Stimulated activated CD4-positive, alpha-beta T cell treated with anti-CD3 and anti-CD28 coated beads, Interleukin-4, amount 100 ng/mL, for 4 hours (primary cell): Measurements from ENCODE around the gene WWC1.

Experiments
- DNase-seq, 2 experiments: peaks; one replicate each; pipeline ENCODE4 v3.0.0-alpha.2; 2020

The WWC1 gene

DNA sequence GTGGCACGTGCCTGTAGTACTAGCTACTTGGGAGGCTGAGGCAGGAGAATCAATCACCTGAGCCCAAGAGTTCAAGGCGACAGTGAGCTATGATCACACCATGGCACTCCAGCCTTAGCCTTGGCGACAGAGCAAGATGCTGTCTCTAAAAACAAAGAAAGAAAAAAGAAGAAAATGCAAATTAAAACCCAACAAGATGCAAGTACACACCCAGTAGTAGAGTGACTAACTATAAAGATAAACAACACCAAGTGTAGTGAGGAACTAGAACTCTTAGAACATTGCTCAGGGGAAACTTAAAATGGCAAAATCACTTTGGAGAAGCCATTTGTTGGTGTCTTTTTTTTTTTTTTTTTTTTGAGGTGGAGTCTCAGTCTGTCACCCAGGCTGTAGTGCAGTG, 160.1 kb downstream of the WWC1 start:
- no peak for DNase-seq

DNA sequence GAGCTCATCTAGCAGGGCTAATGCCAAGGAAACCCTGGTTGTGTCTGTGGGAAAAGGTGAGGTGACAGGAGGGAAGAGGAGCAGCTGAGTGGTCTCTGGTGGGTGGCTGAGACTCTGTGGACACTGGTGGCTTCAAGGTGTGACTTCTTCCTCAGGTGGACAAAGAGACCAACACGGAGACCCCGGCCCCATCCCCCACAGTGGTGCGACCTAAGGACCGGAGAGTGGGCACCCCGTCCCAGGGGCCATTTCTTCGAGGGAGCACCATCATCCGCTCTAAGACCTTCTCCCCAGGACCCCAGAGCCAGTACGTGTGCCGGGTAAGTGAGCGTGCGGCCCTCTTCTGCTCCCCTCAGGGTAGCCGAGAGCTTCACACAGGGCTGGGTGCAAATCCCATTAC, 163.8 kb downstream of the WWC1 start:
- no peak for DNase-seq

DNA sequence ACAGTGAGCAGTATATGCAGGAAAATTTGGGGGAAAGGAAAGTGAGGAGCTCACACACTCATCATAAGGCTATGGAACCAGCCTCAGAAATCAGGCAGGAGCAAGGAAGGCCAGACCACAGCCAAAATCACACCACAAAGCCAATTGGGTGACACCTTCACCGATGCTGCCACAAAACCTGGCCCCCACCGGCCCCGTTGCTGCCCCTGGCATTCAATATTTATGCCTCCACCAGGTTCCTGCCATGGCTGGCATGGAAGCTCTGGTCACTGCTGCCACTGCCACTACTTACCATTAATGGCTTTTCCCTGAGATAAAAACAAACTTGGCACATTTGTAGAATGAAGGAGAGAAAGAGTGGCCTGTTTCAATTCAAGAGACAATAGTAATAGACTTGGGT, 166.1 kb downstream of the WWC1 start:
- no peak for DNase-seq

DNA sequence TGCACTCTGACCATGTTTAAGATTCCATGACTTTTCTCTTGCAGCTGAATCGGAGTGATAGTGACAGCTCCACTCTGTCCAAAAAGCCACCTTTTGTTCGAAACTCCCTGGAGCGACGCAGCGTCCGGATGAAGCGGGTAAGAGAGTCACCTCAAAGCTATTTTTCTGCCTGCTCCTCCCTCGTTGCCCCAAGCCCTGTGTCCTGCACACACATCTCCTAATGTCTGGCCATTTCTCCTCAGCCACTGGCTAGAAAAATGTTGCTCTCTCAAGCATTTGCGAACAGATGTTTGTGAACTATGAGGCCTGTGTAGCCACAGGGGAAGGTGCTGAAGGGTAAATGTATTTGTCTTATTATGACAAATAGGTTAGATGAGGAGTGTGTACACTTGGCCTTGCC, 169.2 kb downstream of the WWC1 start:
- DNase-seq, result no peak

DNA sequence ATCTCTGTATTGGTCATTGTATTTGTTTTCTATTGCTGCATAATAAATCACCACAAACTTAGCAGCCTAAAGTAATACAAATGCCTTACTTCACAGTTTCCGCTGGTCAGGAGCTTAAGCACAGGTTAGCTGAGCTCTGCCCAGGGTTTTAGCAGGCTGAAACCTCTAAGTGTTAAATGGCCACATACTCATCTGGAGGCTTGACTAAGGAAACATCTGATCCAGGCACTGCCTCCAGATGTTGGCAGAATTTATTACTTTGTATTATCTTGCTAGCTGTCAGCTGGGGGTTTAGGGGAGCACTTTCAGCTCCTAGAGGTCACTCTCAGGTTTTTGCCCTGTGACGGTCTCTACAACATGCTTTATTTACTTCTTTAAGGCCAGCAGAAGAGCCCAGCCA, 171.6 kb downstream of the WWC1 start:
- no peak for DNase-seq

DNA sequence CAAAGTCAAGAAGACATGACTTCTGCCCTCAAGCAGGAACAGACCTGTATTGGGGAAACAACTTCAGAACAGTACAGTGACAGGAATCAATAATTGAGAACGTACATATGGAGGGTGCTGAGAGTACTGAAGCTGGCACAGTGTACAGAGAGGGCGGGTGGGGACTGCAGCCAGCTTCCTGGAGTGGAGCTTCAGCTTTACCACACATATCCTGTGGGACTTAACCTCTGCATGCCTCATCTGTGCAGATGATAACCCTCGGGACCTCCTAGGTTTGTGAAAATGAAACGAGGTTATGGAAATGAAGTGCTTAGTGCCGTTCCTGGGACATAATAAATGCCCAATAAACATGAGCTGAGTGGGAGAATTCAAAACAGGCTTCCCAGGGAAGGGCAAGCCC, 172.8 kb downstream of the WWC1 start:
- DNase-seq, result no peak

DNA sequence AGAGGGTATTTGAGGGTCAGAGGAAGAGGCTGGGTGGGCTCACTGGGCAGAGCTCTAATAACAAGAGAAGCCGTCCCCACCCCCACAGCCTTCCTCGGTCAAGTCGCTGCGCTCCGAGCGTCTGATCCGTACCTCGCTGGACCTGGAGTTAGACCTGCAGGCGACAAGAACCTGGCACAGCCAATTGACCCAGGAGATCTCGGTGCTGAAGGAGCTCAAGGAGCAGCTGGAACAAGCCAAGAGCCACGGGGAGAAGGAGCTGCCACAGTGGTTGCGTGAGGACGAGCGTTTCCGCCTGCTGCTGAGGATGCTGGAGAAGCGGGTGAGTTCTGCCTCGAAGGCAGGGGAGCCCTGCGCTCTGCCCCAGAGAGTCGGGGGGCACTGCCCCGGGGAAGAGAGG, 173.2 kb downstream of the WWC1 start:
- DNase-seq, result no peak

DNA sequence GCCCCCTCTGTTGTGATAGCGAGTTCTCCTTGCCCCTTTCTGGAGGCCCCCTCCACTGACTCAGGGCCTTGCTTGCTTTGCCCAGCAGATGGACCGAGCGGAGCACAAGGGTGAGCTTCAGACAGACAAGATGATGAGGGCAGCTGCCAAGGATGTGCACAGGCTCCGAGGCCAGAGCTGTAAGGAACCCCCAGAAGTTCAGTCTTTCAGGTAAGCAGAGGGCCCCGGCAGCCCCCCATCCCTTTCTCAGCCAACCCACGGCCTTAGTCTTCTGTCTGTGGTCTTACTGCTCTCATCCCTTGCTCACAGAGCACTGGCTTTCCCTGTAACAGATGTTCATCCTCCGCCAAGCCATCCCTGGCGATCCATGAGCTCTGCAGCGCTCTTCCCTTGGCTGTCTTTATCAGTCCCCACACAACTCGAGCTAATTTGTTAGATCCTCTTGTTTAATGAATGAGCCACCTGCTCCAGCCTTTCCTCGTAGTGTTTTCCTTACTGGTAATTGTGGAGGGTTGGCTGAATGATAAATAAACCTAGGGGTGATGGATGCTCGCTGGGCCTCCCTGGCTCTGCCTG, 176.4 kb downstream of the WWC1 start:
- DNase-seq, result no peak

DNA sequence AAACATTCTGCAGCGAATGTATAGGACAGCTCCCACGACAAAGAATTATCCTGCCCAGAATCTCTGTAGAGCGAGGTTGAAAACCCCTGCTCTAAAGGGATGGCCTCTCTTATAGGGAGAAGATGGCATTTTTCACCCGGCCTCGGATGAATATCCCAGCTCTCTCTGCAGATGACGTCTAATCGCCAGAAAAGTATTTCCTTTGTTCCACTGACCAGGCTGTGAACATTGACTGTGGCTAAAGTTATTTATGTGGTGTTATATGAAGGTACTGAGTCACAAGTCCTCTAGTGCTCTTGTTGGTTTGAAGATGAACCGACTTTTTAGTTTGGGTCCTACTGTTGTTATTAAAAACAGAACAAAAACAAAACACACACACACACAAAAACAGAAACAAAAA, 177.4 kb downstream of the WWC1 start:
- DNase-seq, result no peak

DNA sequence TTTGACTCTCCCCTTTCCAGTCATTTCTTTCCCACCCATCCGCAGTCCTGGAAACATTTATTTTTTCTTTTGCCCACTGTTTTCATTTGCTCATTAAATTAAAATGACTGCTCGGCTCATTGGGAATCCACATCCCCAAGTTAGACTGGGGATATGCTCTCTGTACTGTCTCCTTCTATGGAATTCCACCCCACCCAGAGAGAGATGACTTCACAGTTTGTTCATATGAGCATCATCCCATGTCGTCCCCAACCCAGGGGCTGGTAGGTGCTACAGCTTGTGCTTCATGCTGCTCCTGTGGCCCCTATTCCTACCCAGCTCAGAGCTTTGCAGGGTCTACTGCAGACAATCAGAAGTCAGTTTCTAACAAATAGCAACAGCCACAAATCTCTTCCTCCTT, 178.4 kb downstream of the WWC1 start:
- no peak for DNase-seq

DNA sequence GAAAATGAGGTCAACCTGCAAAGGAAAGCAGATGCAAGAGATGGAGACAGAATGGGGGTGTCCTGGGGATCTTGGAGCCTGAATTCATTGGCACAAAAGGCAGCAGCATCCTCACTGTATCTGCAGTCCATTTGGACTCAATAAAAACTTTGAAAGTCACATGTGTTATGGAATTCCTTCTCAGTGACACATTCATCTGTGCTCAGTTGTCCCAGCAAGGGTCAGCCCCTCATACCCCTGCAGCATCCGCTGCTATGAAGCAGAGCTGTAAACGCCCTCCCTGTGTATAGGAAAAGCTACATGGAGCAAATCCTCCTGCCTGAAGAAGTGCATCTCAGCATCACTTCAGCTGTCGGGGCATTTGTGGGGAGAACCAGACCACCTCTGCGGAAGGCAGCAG, 180.3 kb downstream of the WWC1 start:
- DNase-seq, result no peak

DNA sequence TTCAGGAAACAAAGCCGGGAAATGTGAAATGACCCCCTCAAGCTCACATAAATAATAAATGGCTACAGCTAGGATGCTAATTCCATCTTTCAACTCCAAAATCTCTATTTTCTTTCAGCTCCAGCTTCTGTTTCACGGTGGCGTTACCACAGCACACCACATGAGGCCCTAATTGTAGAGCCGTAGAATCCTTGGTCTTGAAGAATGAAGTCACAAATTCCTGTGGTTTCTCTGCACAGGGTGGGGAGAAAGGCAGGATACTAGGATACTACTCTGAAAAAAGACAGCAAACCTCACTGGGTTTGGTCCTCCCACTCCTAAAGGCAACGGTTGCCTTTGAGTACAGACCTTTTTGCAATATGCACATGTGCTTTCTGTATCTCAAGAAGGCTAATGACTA, 180.9 kb downstream of the WWC1 start:
- no peak for DNase-seq

DNA sequence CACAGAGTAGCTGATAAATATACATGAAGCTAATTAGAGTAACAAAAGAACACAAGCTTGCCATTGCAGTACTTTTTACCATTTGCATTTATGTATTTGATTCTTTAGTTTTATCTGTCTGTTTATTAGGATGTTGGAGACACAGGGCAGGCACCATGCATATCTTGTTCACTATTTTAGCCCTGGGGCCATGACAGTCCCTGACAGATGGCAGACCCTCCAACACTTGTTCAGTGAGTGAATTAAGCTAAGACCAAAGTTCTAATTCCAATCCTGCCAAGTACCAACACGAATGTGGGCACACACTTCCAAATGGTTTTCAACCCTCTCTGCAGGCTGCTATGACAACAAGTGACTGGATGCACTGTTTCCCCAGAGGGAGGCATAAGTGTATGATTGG, 182.9 kb downstream of the WWC1 start:
- DNase-seq, result no peak

DNA sequence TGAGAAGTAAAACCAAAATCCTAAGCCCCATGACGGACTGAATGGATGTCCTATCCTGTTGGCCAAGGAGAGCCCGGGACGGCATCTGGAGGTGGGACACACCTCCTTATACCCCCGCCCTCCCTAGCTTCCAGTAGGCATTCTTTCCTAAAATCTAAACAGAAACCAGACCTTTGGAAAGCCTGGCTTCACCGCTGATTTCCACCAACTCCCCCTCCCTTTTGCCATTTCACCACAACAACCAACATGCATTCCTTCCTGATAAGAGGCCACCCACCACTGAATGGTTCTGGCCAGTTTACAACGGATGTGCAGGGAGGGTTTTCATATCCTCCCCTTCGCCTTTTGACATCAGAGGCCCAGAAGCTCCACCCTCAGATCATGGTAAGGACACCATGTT, 185.6 kb downstream of the WWC1 start:
- DNase-seq, result no peak

DNA sequence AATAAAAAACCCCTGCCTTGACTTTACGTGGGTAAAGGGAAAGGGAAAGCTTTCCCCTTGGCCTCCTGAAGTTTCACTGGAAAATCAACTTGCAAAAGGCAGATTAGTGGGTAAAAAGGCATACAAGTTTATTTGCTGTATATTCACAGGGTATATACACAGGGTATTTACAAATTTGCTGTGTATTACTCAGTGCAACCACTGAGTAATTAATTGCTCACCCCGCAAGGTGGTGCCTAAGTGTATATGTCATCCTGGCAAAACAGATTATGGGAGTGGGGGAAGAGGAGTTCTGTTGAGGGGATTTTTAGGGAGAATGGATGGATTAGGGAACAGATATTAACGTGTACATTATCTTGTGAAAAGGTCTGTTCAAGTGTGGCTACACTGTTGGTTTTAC, 187.7 kb downstream of the WWC1 start:
- DNase-seq, result no peak

DNA sequence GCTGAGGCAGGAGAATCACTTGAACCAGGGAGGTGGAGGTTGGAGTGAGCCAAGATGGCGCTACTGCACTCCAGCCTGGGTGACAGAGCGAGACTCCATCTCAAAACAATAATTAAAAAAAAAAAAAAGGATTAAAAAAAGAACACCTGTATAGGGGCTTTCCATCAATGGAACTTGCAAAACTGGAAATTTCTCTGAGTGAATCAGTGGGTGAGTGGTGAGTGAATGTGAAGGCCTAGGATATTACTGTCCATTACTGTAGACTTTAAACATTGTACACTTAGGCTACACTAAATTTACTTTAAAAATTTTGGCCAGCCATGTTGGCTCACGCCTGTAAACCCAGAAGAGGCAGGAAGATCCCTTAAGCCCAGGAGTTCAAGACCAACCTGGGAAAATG, 189.2 kb downstream of the WWC1 start:
- DNase-seq, result no peak

DNA sequence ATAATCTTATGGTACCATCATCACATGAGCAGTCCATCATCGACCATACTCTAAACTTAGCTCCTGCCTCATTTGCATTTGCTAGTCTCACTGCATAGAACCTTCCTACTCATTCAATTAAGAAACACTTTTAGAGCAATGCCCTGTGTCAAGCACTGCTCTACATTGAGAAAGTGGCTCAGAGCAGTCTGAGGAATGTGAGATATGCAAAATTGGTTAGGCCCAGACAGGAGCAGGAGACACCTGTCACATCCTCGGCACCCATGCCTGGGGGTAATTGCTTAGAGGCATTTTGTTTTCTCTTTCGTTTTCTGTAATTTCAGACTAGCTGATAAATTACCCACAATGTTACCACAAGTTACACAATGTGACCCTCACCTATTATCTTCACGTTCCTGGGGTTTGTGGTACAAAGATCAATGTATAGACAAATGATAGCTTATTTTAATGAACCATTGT, 189.9 kb downstream of the WWC1 start:
- DNase-seq, result no peak

DNA sequence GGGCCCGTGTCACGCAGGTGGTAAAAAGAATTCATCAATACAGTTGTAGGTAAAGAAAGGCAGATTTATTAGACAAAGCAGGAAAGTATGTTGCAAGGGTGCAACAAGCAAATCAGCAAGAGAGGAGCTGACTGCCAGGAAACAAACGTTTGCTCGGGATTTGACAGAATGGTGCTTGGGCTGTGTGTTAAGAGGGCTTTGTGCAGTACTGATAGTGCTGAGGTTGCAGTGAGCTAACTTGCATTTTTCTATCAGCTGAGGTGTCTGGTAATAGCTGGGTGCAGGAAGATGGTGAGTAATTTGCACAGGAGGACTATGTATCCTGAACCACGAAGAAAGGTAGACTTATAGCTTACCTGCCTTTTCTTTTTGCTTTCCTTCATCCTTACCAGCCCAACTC, 190.9 kb downstream of the WWC1 start:
- DNase-seq, result no peak

DNA sequence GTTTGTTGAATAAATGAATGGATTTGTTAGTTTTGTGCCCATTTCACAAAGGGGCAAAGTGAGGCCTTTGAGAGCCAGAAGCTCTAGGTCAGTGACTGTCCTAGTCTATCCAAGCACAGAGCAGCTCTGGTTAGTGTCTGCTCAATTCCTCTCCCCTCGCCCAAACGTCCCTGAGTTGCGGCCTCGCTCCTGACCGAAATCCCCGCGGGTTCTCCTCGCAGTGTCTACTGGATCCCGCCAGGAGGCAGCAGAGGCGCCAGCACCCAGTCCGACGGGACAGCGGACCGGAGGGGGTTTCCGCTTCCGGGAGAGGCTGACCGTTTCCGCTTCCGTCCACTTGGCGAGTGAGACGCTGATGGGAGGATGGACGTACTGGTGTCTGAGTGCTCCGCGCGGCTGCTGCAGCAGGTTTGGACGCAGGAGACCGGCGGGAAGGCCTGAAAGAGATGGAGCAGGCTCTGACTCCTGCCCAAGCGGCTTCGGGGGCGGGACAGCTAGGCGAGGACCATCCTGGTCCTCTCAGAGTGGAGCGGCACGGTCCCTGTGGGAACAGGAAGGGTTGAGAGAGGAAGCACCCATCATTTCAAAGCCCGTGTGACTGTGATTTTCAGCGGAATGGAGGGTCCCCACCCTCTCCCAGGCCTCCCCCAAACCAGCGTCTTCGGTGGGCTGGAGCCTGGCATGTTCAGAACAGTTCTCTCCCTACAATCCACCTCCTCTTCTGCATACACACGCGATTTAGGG, 194.9 kb downstream of the WWC1 start, which contains the start of gene RARS1:
RARS1 (plus strand) TSS at position 336 of the 744 bp plus-strand sequence; CDS start at position 364, 28 bp downstream.
- peak; percentile 84 to 88 for DNase-seq

DNA sequence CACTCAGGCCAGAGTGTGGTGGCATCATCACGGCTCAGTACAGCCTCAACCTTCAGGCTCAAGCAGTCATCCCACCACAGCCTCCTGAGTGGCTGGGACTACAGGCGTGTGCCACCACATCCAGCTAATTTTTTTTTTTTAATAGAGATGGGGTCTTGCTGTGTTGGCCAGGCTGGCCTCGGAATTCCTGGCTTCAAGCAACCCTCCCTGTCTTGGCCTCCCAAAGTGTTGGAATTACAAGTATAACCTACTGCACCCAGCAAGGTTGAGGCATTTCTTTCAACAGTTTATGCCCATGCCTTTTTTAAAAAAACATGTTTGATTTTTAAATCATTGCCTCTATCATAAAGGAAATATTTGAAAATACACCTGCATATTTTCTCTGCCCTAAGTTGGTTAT, 197.6 kb downstream of the WWC1 start:
- no peak for DNase-seq

DNA sequence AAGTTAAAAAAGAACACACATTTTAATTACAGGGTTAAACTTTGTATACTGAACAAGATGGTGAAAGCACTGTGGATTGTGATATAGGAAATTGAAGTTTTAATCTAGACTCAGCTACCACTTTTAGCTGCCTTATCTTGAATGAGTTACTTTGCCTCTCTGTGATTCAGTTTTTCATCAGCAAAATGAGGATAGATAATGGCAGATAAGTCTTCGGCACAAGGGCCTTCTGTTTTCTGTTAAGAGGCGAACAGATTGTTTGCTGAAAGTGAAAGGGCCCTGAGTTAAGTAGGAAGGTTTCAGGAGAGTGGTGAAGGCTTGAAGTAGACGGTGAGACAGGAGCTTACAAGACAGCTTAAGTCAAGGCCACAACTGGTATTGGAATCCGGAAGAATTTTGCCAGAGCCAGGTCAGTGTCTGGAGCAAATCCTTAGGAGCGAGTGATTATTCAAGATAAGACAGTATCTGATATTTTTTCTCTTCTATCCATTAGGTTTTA, 202.7 kb downstream of the WWC1 start:
- DNase-seq, result no peak

DNA sequence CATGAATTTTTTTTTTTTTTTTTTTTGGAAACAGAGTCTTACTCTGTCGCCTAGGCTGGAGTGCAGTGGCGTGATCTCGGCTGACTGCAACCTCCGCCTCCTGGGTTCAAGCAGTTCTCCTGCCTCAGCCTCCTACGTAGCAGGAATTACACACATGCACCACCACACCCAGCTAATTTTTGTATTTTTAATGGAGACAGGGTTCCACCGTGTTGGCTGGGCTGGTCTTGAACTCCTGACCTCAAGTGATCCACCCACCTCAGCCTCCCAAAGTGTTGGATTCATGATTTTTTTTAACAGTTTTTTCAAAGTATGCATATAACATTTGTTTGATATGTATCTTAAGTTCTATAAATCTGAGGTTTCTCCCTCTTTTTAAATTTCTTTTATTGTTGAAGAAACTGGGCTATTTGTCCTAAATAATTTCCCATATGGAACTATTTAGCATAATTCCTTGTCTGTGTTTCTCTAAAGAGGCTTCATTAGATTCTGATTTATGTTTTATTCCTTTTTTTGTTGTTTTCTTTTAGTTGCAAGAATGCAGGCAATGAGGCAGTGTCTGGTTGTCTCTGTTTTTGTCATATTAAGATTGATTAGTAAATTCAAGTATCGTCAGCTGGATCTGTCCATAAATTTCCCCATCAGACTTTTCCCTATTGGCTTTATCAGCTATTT, 211.3 kb downstream of the WWC1 start:
- no peak for DNase-seq

DNA sequence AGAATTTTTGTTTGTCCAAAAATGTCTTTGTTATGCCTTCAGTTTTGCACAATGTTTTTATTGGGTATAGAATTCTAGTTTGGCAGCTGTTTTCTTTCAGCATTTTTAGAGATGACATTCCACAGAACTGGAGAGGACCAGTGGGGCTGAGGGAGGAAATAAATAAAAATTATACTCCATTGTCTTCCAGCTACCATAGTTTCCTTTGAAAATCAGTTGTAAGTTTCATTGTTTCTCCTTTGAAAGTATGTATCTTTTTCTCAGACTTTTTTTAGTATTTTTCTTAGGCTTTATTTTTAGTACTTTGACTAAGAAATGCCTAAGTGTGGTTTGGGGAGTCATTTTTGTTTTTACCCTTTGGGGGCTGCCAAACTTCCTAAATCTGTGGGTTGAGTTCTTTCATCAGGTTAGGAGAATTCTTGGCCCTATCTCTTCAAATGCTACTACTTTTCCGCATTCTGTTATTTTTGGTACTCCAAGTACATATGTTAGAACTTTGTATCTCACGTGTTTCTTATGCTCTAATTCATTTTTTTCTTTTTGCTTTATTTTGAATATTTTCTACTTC, 222.5 kb downstream of the WWC1 start:
- no peak for DNase-seq
